GM20431 (cell line): Measurements from ENCODE around the gene KRTAP20-2.

Experiments
- in situ Hi-C: fragments of 300-500 bp; cut with MseI, MboI; formaldehyde crosslinking; loops from one replicate; pipeline ENCODE4 v1.15.0; 2020; ENCODE audit warnings: low sequenced_read_pairs; ENCODE audit not compliant: unreplicated experiment

The KRTAP20-2 gene

DNA sequence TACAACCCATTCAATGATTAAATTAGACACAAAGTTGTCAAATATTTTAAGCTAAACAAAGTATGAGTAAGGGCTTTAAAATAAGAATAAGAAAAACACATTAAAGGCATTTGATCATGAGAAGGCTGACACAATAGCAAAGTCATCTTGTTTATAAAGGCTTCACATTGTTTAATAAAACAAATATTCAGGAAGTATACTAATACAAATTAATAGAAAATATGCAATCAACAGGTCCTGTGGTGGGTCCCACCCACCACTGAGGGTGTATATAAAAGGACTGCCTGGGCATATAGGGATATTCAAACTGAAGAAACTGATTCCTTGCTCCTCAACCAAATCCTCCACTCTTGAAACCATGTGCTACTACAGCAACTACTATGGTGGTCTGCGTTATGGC is at the start of gene KRTAP20-2:
Gene KRTAP20-2 (plus strand): TSS at position 301 of the 400 bp plus-strand sequence. CDS start 58 bp downstream, at position 359.
- in situ Hi-C loops = no loop called here

DNA sequence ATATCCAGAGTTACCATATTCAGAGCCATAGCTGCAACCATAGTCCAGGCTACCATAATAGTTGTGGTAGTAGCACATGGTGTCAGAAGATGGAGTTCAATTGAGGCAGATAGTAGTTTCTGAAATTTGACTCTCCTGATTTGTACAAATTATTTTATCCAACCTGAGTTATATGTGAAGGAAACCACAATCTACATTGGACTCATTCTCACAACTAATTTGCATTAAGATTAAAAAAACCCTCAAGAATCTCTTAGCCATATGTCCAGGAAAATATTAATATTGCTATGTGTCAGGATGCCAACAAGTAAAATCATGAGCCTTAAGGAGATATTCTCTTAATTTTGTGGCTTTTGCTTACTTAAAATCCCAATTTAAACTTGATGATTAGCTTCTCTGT is 44.7 kb upstream of the KRTAP20-2 start, which contains the start of gene KRTAP22-2:
Gene KRTAP22-2 (minus strand): TSS at position 101 of the 400 bp plus-strand sequence.
- in situ Hi-C loops = no loop called here

DNA sequence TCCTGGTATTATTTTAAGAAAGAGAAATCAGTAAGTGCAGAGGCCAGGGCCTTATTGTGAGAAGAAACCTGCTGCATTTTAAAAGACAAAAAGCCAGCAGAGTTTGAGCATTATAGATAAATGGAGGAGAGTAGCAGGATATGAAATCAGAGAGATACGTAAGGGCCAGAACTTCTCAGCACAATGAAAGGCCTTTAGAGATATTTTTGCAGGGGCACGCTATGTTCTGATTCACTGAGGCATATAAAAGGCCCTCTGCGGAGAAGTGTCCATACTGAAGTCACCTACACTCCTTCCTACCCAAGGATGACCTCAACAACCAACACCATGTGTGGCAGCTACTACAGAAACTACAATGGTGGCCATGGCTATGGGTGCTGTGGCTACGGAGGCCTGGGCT is 42.9 kb upstream of the KRTAP20-2 start, which contains the start of gene KRTAP6-3:
Gene KRTAP6-3 (plus strand): TSS at position 301 of the 400 bp plus-strand sequence. CDS start 6 bp downstream, at position 307.
- in situ Hi-C loops = no loop called here

DNA sequence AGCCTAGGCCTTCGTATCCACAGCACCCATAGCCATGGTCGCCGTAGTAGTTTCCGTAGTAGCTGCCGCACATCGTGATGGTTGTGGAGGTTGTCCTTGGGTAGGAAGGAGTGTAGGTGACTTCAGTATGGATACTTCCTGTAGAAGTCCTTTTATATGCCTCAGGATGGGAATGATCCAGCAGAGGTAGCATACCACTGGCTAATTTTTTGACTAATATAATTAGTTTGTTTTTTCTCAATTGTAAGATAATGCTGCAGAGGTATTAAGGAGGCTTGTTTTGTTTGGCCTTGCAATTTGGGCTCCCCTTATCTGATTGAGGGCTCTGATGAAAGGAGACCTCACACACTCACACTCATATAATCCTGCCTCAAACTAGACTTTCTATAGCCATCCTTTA is 36.2 kb upstream of the KRTAP20-2 start, which contains the start of gene KRTAP6-2:
Gene KRTAP6-2 (minus strand): TSS at position 101 of the 400 bp plus-strand sequence. CDS start 28 bp downstream, at position 73.
- in situ Hi-C loops = no loop called here

DNA sequence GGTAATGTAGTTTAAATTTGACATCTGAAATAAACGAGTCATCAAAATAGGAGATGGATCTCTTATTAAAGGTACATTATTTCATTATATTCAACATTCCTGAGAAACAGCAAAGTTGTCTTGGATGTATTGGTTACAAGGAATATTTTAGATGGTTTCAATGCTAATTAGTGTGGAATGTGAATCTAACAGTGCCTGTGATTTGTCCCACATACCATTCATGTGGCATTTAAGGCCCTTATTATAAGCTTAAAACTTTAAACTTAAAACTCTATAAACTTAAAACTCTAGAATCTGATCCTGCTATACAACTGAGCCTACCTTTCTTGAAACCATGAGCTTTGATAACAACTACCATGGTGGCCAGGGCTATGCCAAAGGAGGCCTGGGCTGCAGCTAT is 34.2 kb upstream of the KRTAP20-2 start, which contains the start of gene KRTAP22-1:
Gene KRTAP22-1 (plus strand): TSS at position 301 of the 400 bp plus-strand sequence.
- in situ Hi-C loops = no loop called here

DNA sequence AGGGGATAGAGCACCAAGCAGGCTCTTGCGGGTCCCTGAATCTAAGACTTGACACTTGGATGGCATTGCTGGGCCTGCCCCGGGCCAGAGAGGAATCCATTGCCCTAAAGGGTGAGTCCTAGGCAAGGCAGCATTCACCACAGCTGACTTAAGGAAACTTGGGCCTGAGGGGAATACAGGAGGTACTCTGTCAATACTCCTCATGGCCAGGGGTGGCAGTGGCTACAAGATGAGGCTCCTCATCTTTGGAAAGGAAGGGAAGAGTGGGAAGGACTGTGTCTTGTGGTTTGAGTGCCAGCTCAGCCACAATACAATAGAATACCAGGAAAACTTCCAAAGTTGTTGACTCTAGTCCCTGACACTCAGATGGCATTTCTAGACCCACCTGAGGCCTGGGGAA is 29.0 kb upstream of the KRTAP20-2 start:
- in situ Hi-C loops = no loop called here

DNA sequence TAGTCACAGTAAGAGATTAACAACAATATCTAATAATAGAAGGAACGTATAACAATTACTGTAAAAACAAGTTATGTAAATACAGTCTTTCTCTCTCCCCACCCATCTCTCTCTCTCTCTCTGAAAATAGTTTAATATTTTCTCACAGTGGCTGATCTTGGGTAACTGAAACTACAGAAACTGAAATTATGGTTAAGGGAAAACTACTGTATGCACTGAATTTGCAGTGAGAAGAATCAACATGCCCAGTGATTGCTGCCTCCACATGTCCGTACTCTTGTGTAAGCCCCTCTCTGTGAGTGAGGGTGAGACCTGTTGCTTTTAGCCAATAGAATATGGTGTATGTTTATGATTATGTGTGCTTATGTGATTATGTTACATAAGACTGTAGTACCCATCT is 22.9 kb upstream of the KRTAP20-2 start:
- in situ Hi-C loops = no loop called here

DNA sequence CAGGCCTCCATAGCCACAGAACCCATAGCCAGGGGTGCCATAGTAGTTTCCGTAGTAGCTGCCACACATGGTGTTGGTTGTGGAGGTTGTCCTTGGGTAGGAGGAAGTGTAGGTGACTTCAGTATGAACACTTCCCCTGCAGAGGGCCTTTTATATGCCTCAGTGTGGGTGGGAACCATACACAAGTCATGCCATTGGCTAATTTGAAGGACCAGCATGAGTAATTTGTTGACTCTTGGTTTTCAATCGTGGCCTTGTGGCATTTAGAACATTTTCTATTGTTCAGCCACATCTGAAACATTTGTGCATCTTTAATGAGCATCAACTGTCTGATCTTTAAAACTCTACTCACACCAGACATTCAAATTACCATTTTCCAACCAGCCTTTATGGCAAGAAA is 21.2 kb upstream of the KRTAP20-2 start, which contains the start of gene KRTAP6-1:
Gene KRTAP6-1 (minus strand): TSS at position 95 of the 400 bp plus-strand sequence. CDS start 26 bp downstream, at position 69.
- in situ Hi-C loops = no loop called here

DNA sequence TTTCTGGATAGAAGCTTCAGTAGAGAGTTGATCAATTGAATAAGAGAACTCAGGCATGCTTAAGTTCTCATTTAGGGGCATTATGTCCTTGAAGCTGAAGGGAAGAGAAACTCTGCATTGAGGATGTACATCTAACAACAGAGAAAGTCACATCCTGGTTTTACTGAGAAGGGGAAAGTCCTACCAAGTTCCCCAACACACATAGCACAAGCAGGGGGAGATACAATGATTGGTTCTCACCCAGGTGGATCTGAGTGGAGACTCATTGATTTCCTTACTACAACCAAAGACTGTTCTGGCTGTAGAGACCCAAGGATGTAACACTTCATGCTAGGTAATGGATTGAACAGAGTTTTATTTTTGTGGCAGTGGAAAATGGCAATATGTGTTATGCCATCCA is 19.8 kb upstream of the KRTAP20-2 start:
- in situ Hi-C loops = no loop called here

DNA sequence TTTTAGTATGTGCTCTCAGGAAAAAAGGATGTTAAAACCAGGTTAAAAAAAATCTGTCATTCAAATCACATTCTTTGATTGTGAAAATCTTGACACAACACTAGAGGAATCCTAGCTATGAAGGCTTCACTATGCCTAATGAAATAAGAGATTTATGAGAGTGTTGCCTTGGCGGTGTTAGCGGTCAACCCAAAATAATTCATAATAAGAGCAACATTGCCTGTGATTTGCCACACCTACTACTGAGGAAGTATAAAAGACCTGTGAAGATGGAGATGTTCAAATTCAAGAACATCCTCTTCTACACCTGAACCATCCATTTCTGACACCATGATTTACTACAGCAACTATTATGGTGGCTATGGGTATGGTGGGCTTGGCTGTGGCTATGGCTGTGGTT is 18.9 kb upstream of the KRTAP20-2 start, which contains the start of gene KRTAP20-1:
Gene KRTAP20-1 (plus strand): TSS at position 301 of the 400 bp plus-strand sequence. CDS start 30 bp downstream, at position 331.
- in situ Hi-C loops = no loop called here

DNA sequence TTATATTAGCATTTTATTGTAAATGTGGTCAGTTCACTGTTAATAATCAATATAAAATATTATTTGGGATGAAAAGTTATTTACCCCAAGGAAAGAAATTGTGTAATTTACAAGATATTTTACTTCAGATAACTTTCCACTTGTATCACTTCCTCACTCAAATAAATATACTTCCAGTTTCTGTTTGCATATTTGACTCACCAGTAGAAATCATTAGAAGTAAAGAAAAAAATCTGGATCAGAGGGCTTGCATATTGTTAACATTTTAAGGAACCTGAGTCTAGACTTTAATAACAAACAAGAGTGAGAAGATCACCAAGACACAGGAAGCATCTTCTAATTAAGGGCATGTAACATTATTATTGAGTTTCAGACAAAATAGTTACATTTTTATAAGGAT is 14.9 kb upstream of the KRTAP20-2 start:
- in situ Hi-C loops = no loop called here

DNA sequence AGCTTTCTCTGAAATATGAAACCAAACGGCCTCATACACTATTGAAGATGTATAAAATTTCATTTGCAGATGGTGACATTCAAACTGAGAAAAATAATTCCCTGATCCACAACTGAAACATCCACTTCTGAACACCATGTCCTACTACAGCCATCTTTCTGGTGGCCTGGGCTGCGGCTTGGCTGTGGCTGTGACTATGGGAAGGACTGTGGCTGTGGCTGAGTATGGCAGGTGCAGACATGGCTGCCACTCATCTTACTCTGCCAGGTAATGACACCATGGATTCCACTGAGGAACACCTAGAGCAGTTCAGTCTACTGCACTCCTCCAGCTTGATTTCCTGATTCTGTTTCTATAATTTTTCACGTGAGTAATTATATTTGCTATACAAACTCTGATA is 14.5 kb upstream of the KRTAP20-2 start, which contains the start of gene KRTAP20-4:
Gene KRTAP20-4 (plus strand): TSS at position 106 of the 400 bp plus-strand sequence.
- in situ Hi-C loops = no loop called here

DNA sequence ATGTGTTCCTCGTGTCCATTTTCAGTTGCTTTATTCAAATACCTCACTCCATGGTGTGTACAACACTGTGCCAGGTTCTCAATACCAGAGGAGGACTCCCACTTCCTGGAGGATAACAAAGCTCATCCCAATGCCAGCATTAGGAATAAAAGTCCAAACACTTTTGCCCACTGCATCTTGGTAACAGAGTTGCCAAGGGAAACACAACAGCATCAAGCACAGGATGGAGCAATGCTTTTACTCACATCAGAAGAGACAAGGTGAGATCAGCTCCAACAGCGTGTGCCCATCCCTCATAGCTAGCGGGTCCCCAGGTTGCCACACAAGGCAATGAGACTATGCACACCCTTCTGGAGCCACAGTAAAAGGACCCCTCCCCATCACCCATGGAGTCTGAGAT is 11.6 kb upstream of the KRTAP20-2 start:
- in situ Hi-C loops = no loop called here

DNA sequence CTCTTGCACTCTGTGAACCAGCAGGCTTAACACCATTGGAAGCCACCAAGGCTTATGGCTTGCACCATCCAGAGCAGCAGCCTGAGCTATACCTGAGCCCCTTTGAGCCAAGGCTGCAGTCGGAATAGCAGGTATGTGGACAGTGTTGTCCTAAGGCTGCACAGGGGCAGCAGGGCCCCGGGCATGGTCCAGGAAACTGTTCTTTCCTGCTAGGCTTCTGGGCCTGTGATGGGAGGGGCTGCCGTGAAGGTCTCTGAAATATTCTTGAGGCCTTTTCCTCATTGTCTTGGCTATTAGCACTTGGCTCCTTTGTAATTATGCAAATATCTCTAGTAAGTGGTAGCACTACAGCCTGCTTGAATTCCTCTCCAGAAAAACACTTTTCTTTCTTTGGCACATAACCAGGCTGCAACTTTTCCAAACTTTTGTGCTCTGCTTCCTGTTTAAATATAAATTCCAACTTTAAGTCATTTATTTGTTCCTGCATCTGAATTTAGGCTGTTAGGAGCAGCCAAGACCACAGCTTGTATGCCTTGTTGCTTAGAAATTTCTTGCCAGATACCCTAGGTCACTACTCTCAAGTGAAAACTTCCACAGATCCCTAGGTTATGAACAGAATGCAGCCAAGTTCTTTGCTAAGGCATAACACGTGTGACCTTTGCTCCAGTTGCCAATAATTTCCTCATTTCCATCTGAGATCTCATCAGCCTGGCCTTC is 9.4 kb upstream of the KRTAP20-2 start:
- in situ Hi-C loops = no loop called here

DNA sequence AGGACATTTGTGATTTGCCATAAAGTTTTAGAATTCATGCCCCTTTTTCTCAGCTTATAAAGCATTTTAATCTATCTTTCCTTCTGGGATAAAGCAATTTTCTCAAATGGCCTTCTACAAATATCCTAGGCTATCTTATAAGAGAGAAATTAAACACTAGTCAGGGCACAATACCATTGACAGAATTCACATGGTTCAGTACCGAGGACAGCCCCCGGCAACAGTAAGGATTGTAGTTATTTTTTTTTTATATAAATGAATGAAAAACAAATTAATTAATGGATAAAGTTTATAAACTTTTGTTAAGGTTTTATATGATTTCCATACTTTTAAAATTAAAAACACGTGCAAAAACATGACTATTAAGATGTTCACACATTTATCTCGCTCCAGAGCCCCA is 6.9 kb upstream of the KRTAP20-2 start:
- in situ Hi-C loops = no loop called here

DNA sequence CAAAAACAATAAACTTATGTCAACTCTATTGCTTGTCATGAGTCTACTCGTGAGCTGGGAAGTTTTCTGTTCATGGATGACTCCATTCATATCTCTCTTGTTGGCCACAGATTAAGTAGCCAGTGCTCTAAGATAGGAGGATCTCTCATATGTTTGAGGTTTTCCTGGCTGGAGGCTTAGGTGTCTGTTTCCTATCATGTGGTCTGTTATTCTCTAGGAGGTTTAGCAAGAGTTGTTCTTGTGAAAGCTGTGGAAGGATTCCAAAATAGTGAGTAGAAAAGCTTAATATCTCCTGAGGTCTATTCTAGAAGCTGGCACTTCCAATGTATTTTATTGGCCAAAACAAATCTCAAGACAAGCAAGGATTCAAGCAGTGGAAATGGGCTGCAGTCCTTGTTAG is 5.8 kb upstream of the KRTAP20-2 start:
- in situ Hi-C loops = no loop called here

DNA sequence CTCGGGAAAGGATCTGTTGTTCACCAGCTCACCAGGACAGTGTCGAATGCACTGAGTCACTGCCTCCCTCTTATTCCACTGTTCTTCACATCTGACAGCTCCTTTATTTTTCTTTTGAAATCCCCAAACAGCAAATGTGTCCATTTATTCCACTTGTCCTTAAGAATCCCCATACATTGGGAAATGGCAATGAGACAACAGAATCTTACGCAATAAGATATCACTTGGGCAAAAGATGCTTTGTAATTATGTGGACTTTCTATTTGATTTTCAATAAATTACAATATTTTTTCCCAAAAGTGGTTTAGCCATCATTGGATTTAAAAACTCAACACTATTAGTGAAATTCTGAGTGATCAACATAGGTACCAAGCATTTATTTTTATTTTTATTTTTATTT is 3.7 kb downstream of the KRTAP20-2 start:
- in situ Hi-C loops = no loop called here

DNA sequence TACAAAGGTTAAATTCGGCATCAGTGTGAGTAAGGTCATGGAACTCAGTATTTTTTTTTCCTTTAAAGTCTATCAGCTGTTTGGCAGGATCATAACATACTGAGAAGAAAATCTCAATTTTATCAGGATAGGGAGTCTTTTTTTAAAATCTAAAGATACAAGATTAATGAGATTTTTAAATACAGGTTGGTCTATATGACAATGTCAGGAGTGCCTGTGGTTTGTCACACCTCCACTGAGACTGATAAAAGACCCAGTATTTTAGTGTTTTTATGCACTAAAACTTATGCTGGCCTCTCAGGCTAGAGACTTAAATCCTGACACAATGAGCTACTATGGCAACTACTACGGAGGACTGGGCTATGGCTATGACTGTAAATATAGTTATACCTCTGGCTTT is 7.6 kb downstream of the KRTAP20-2 start, which contains the start of gene KRTAP20-3:
Gene KRTAP20-3 (plus strand): TSS at position 301 of the 400 bp plus-strand sequence.
- in situ Hi-C loops = no loop called here

DNA sequence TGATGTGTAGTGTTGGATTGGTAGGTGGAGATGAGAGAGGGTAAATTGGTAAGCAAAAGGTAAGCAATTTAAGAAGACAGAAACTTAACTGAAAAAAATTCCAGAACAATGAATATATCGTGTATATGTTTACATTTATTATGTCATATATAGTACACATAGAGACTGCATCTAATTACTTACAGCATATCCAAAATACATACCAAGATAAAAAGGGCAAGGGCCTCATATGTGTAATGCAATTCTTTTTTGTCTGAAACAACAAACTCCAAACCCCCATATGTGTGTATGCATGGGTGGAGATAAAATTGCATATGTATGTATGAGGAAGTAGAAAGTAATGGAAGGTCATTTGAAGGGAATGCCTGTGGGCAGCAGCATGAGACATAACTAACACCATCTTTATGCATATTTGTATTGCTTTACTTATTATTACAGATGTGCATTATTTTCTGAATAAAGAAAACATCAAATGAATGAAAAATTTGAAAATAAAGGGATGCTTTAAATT is 12.0 kb downstream of the KRTAP20-2 start:
- in situ Hi-C loops = no loop called here

DNA sequence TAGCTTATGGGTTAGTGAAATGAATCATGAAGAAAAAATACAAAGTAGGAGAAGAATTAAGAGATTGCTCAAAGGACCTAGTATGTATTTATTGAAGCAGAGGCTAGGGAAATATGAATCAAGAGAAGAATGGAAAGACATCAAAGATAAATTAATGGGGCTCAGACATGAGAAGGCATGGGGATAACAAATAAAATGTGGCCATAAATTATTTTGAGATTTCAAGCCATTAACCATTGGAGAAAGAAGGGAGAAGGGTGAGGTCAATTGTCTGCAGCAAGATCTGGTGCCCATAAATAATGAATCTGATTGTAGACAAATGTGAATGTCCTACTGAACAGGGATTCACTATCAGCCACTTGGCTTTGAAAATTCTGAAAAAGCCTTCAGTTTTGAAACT is 17.9 kb downstream of the KRTAP20-2 start:
- in situ Hi-C loops = no loop called here

DNA sequence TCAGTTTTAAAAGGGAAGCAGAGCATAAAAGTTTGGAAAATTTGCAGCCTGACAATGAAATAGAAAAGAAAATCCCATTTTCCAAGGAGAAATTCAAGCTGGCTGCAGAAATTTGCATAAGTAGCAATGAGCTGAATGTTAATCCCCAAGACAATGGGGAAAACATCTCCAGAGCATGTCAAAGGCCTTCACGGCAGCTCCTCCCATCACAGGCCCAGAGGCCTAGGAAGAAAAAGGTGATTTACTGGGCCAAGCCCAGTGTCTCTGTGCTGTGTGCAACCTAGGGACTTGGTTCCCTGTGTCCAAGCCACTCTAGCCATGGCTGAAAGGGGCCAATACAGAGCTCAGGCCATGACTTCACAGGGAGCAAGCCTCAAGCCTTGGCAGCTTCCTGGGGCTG is 33.8 kb downstream of the KRTAP20-2 start:
- in situ Hi-C loops = no loop called here
